Measurements from ENCODE around the gene DEPDC7. TPM values are rescaled to one million over a fixed set of nuclear protein-coding genes. Genes with fewer than 3 reads are reported as not detected.

Gene DEPDC7
- total and polyA plus RNA-seq, 2 of the 13 experiments (the other 11 are each of a cell fraction or from before 2014, with no cell fraction given), result 17.3 to 33.3 TPM

DNA sequence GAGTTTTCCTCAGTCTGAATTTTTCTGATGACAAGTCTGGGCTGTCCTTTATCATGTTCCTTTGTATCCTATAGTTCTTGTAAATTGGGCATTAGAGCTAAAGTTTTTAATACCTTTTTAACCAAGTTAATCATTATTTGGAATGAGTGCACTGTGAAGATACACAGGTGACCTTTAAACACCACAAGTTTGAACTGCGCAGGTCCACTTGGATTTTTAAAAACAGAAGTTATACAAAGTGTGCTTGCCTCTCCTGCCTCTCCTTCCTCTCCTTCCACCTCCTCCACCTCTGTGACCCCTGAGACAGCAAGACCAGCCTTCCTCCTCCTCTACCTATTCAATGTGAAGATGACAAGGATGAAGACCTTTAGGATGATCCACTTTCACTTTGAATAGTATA lies 19.3 kb downstream of the DEPDC7 start (continued):
- TF ChIP-seq, protein P1, sequence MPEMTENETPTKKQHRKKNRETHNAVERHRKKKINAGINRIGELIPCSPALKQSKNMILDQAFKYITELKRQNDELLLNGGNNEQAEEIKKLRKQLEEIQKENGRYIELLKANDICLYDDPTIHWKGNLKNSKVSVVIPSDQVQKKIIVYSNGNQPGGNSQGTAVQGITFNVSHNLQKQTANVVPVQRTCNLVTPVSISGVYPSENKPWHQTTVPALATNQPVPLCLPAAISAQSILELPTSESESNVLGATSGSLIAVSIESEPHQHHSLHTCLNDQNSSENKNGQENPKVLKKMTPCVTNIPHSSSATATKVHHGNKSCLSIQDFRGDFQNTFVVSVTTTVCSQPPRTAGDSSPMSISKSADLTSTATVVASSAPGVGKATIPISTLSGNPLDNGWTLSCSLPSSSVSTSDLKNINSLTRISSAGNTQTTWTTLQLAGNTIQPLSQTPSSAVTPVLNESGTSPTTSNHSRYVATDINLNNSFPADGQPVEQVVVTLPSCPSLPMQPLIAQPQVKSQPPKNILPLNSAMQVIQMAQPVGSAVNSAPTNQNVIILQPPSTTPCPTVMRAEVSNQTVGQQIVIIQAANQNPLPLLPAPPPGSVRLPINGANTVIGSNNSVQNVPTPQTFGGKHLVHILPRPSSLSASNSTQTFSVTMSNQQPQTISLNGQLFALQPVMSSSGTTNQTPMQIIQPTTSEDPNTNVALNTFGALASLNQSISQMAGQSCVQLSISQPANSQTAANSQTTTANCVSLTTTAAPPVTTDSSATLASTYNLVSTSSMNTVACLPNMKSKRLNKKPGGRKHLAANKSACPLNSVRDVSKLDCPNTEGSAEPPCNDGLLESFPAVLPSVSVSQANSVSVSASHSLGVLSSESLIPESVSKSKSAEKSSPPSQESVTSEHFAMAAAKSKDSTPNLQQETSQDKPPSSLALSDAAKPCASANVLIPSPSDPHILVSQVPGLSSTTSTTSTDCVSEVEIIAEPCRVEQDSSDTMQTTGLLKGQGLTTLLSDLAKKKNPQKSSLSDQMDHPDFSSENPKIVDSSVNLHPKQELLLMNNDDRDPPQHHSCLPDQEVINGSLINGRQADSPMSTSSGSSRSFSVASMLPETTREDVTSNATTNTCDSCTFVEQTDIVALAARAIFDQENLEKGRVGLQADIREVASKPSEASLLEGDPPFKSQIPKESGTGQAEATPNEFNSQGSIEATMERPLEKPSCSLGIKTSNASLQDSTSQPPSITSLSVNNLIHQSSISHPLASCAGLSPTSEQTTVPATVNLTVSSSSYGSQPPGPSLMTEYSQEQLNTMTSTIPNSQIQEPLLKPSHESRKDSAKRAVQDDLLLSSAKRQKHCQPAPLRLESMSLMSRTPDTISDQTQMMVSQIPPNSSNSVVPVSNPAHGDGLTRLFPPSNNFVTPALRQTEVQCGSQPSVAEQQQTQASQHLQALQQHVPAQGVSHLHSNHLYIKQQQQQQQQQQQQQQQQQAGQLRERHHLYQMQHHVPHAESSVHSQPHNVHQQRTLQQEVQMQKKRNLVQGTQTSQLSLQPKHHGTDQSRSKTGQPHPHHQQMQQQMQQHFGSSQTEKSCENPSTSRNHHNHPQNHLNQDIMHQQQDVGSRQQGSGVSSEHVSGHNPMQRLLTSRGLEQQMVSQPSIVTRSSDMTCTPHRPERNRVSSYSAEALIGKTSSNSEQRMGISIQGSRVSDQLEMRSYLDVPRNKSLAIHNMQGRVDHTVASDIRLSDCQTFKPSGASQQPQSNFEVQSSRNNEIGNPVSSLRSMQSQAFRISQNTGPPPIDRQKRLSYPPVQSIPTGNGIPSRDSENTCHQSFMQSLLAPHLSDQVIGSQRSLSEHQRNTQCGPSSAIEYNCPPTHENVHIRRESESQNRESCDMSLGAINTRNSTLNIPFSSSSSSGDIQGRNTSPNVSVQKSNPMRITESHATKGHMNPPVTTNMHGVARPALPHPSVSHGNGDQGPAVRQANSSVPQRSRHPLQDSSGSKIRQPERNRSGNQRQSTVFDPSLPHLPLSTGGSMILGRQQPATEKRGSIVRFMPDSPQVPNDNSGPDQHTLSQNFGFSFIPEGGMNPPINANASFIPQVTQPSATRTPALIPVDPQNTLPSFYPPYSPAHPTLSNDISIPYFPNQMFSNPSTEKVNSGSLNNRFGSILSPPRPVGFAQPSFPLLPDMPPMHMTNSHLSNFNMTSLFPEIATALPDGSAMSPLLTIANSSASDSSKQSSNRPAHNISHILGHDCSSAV (CRISPR knock-in tag; IDR thresholded peaks at IDR 0.05; ENCODE audit: borderline replicate concordance), result no peak
- TF ChIP-seq MED13 (CRISPR knock-in tag; IDR thresholded peaks at IDR 0.05) (no peak), HNF1B (CRISPR knock-in tag; IDR thresholded peaks at IDR 0.05) (no peak), HNRNPL (IDR thresholded peaks at IDR 0.05; ENCODE audit: low read depth, low read length) (no peak), SRSF9 (IDR thresholded peaks at IDR 0.05; ENCODE audit: borderline replicate concordance, insufficient read depth, low read depth, low read length, poor library complexity, severe bottlenecking) (no peak), HNF4G (IDR thresholded peaks at IDR 0.05; ENCODE audit: borderline replicate concordance, low read depth, low read length) (peak; percentile 33; the same call in 1 of the 2 replicates), HNF4G (CRISPR knock-in tag; IDR thresholded peaks at IDR 0.05; ENCODE audit: borderline replicate concordance, low read depth) (no peak), KLF9 (CRISPR knock-in tag; IDR thresholded peaks at IDR 0.05; ENCODE audit: low read depth) (no peak), ZNF800 (CRISPR knock-in tag; IDR thresholded peaks at IDR 0.05) (no peak), HNRNPUL1 (IDR thresholded peaks at IDR 0.05; ENCODE audit: low read depth, low read length) (0 out of 2 replicates have a peak, but pooled peaks have one; percentile 34), ZFAT (CRISPR knock-in tag; conservative IDR thresholded peaks at IDR 0.05) (no peak)
- TF ChIP-seq, protein P2, sequence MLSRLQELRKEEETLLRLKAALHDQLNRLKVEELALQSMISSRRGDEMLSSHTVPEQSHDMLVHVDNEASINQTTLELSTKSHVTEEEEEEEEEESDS (CRISPR knock-in tag; IDR thresholded peaks at IDR 0.05; ENCODE audit: borderline replicate concordance), result no peak
- TF ChIP-seq, protein P3, sequence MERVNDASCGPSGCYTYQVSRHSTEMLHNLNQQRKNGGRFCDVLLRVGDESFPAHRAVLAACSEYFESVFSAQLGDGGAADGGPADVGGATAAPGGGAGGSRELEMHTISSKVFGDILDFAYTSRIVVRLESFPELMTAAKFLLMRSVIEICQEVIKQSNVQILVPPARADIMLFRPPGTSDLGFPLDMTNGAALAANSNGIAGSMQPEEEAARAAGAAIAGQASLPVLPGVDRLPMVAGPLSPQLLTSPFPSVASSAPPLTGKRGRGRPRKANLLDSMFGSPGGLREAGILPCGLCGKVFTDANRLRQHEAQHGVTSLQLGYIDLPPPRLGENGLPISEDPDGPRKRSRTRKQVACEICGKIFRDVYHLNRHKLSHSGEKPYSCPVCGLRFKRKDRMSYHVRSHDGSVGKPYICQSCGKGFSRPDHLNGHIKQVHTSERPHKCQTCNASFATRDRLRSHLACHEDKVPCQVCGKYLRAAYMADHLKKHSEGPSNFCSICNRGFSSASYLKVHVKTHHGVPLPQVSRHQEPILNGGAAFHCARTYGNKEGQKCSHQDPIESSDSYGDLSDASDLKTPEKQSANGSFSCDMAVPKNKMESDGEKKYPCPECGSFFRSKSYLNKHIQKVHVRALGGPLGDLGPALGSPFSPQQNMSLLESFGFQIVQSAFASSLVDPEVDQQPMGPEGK (CRISPR knock-in tag; IDR thresholded peaks at IDR 0.05), result no peak
- TF ChIP-seq, protein P4, sequence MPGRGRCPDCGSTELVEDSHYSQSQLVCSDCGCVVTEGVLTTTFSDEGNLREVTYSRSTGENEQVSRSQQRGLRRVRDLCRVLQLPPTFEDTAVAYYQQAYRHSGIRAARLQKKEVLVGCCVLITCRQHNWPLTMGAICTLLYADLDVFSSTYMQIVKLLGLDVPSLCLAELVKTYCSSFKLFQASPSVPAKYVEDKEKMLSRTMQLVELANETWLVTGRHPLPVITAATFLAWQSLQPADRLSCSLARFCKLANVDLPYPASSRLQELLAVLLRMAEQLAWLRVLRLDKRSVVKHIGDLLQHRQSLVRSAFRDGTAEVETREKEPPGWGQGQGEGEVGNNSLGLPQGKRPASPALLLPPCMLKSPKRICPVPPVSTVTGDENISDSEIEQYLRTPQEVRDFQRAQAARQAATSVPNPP (CRISPR knock-in tag; IDR thresholded peaks at IDR 0.05), result no peak
